ENCODE measurements around the gene DRAM2.
"Not testable (repeated sequence)": the region's sequence is repeated elsewhere in the genome, so short reads cannot be mapped to it uniquely, and the experiment has no call there.

The DRAM2 gene

GRCh38 chr1:111084999-111085398, 54.9 kb downstream of the DRAM2 start:
- in situ Hi-C loops (cut with MboI; ENCODE audit: low sequenced_read_pairs): no loop called here

GRCh38 chr1:111082421-111083203, 57.3 kb downstream of the DRAM2 start:
- in situ Hi-C loops (cut with MboI; ENCODE audit: low sequenced_read_pairs): no loop called here

GRCh38 chr1:111079329-111079728, 60.6 kb downstream of the DRAM2 start:
- in situ Hi-C loops (cut with MboI; ENCODE audit: low sequenced_read_pairs): not testable (repeated sequence)

- in situ Hi-C loops (cut with MboI; ENCODE audit: low sequenced_read_pairs): not testable (repeated sequence)
These were observed 62.6 kb downstream of the DRAM2 start for GRCh38 chr1:111077312-111077711.

Measured in HL-60/S4 treated with phorbol 12-myristate 13-acetate at 8.2 ng/mL for 4 days and 3 days (cell line).